K562 (cell line): ENCODE data around the gene ZNF48. TPM values are rescaled to one million over a fixed set of nuclear protein-coding genes. Genes with fewer than 3 reads are reported as not detected.

Source experiments
- ARID4B ChIP-seq: sonication (generic); formaldehyde crosslinking; IDR thresholded peaks from 2 replicates; pipeline ENCODE4 v1.8.0; 2022; ENCODE audit warnings: mild to moderate bottlenecking, missing genetic modification reagents
- ASH1L ChIP-seq: fragments of 450-650 bp; IDR thresholded peaks from 2 replicates; pipeline ENCODE4 v1.6.1; 2018; ENCODE audit warnings: borderline replicate concordance, mild to moderate bottlenecking, low read depth; ENCODE audit not compliant: partially characterized antibody
- BRD4 ChIP-seq: fragments of 200-600 bp; sonication (generic); IDR thresholded peaks from 2 replicates; pipeline ENCODE4 v1.6.1; 2017; ENCODE audit warnings: inconsistent platforms
- E2F1 ChIP-seq: sonication (generic); formaldehyde crosslinking; IDR thresholded peaks from 2 replicates; pipeline ENCODE4 v1.8.1; 2023; ENCODE audit warnings: mild to moderate bottlenecking, missing genetic modification reagents, moderate library complexity
- GTF2A2 ChIP-seq: IDR thresholded peaks from 2 replicates; pipeline ENCODE4 v1.6.1; 2016; ENCODE audit warnings: mild to moderate bottlenecking, missing genetic modification characterization, missing compliant biosample characterization
- KDM1A ChIP-seq, 2 experiments: fragments of 450-650 bp; IDR thresholded peaks; 2 replicates each; pipeline ENCODE4 v1.6.1; 2016; ENCODE audit warnings: mild to moderate bottlenecking in 2 of 2
- KDM4B ChIP-seq, 2 experiments: fragments of 450-650 bp in 1 of 2; sonication (generic) in 1 of 2; IDR thresholded peaks; 2 replicates each; pipeline ENCODE4 v1.6.1; 2016 to 2017; ENCODE audit warnings: borderline replicate concordance in 2 of 2, antibody characterized with exemption in 1 of 2, low read depth in 1 of 2, mild to moderate bottlenecking in 1 of 2
- MTA2 ChIP-seq: fragments of 450-650 bp; IDR thresholded peaks from 2 replicates; pipeline ENCODE4 v1.6.1; 2016; ENCODE audit warnings: low read depth
- PHF8 ChIP-seq: fragments of 200-600 bp; sonication (generic); IDR thresholded peaks from 2 replicates; pipeline ENCODE4 v1.6.1; 2012; ENCODE audit warnings: mixed run types, mild to moderate bottlenecking, inconsistent platforms, low read length, moderate library complexity, borderline replicate concordance
- XRCC5 ChIP-seq: fragments of 200-400 bp; formaldehyde crosslinking; IDR thresholded peaks from 2 replicates; pipeline ENCODE4 v1.6.1; 2017; ENCODE audit warnings: low read depth, mild to moderate bottlenecking, low read length
- ZBTB33 ChIP-seq: sonication (generic); formaldehyde crosslinking; IDR thresholded peaks from 2 replicates; pipeline ENCODE4 v1.8.1; 2023; ENCODE audit warnings: mild to moderate bottlenecking, missing genetic modification reagents
- ZFX ChIP-seq: sonication (generic); formaldehyde crosslinking; IDR thresholded peaks from 2 replicates; pipeline ENCODE4 v1.8.0; 2022; ENCODE audit warnings: mild to moderate bottlenecking, missing genetic modification reagents, moderate library complexity
- ZNF778 ChIP-seq: fragments of 450-650 bp; formaldehyde crosslinking; IDR thresholded peaks from 2 replicates; pipeline ENCODE4 v1.4.0; 2020; ENCODE audit warnings: mild to moderate bottlenecking, moderate library complexity
- ZZZ3 ChIP-seq: fragments of 450-650 bp; IDR thresholded peaks from 2 replicates; pipeline ENCODE4 v1.6.1; 2016; ENCODE audit warnings: antibody characterized with exemption, mild to moderate bottlenecking, moderate library complexity
- polyA plus RNA-seq, 8 experiments: library from polyadenylated mRNA; depleted of rRNA in 4 of 8; stranded (reverse) in 5 of 8; unstranded in 3 of 8; fragments of >200 nt; fragmentation: Nextera tagmentation in 2 of 8; fragmentation: Illumina TruSeq in 1 of 8; extraction: Ambion mirVana in 2 of 8; extraction: Trizol in 1 of 8; gene quantifications; 2 replicates each; pipeline versions ENCODE4 v1.2.1 to v1.2.3, GENCODE V29; 2011 to 2014; ENCODE audit warnings: inconsistent platforms in 1 of 8, missing spikeins in 1 of 8
- total RNA-seq, 7 experiments: library from RNA; depleted of rRNA in 6 of 7; stranded (reverse); fragments of >200 nt in 6 of 7; fragmentation: Illumina TruSeq in 2 of 7; extraction: Trizol in 2 of 7; gene quantifications; 2 replicates each; pipeline versions ENCODE4 v1.2.1 to v1.2.3, GENCODE V29; 2011 to 2021; ENCODE audit warnings: low replicate concordance in 1 of 7
- TF ChIP-seq, protein P1 (sequence below): fragments of 450-650 bp; IDR thresholded peaks from 2 replicates; pipeline ENCODE4 v1.6.1; 2016; ENCODE audit warnings: missing biosample characterization, missing genetic modification characterization

ZNF48 gene
- total and polyA plus RNA-seq, 9 of the 15 experiments (the other 6 are each of a cell fraction or from before 2014, with no cell fraction given): 0.38 to 11.6 (median 4.7) TPM

DNA sequence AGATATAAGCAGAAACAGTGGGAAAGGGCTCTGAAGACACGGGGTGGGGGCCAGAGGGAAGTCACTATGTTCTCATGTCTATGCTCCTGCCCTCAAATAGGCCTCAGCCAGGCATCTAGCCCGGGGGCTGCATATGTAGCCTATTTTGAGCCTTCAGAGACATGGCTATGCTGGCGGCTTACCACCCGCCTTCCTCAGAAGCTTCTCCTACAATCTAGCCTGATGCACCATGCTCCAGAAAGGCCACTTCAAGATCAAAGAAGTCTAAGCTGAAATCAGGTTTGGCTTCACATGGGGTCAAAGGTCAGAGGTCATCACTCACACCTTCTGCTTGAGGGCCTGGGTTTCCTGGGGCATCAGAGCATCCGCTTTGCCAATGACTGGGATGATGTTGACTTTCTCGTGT, 14.4 kb upstream of the ZNF48 start (continued):
- TF ChIP-seq KDM1A (IDR thresholded peaks at IDR 0.05) (no peak), BRD4 (no peak), E2F1 (CRISPR knock-in tag) (0 out of 2 replicates have a peak, but pooled peaks have one; percentile 26), ZNF778 (CRISPR knock-in tag) (no peak), ARID4B (CRISPR knock-in tag) (peak; percentile 5; the same call in 1 of the 2 replicates), ASH1L (no peak), KDM4B (IDR thresholded peaks at IDR 0.05; ENCODE audit: borderline replicate concordance in 2 of 2, low read depth in 1 of 2) (no peak), GTF2A2 (tag) (peak; percentile 54; the same call in 1 of the 2 replicates), ZZZ3 (no peak), ZBTB33 (peak; percentile 79), PHF8 (no peak), ZFX (peak; percentile 47), XRCC5 (peak; percentile 16; the same call in 1 of the 2 replicates), MTA2 (peak; percentile 18; the same call in 1 of the 2 replicates)
- TF ChIP-seq, protein P1, sequence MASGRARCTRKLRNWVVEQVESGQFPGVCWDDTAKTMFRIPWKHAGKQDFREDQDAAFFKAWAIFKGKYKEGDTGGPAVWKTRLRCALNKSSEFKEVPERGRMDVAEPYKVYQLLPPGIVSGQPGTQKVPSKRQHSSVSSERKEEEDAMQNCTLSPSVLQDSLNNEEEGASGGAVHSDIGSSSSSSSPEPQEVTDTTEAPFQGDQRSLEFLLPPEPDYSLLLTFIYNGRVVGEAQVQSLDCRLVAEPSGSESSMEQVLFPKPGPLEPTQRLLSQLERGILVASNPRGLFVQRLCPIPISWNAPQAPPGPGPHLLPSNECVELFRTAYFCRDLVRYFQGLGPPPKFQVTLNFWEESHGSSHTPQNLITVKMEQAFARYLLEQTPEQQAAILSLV (tag): no peak
- TF ChIP-seq, all 486 proteins: peak for 13
